GM23248 (cell line): ENCODE data around the gene CAMK2B. TPM values are rescaled to one million over a fixed set of nuclear protein-coding genes. Genes with fewer than 3 reads are reported as not detected.

ENCODE experiments used
- DNase-seq: peaks from one replicate; pipeline ENCODE4 v3.0.0-alpha.2; 2015
- H2AFZ ChIP-seq: fragments of 200-600 bp; sonication (generic); 2 replicates; pipeline ENCODE4 v1.6.1; 2016; ENCODE audit warnings: antibody characterized with exemption
- H3F3A ChIP-seq: fragments of 200-600 bp; sonication (generic); 2 replicates; pipeline ENCODE4 v1.6.1; 2016; ENCODE audit warnings: mild to moderate bottlenecking, antibody characterized with exemption, mixed run types; ENCODE audit not compliant: insufficient read depth
- H3K27ac ChIP-seq: fragments of 200-600 bp; sonication (generic); 2 replicates; pipeline ENCODE4 v1.5.1; 2016; ENCODE audit warnings: mild to moderate bottlenecking
- H3K27me3 ChIP-seq: fragments of 200-600 bp; sonication (generic); replicated peaks from 2 replicates; pipeline ENCODE4 v1.6.1; 2016; ENCODE audit warnings: mild to moderate bottlenecking; ENCODE audit not compliant: insufficient read depth
- H3K36me3 ChIP-seq: fragments of 200-600 bp; sonication (generic); 2 replicates; pipeline ENCODE4 v1.6.1; 2016; ENCODE audit warnings: low read depth, mild to moderate bottlenecking
- H3K4me1 ChIP-seq: fragments of 200-600 bp; sonication (generic); 2 replicates; pipeline ENCODE4 v1.6.1; 2016; ENCODE audit warnings: mild to moderate bottlenecking; ENCODE audit not compliant: insufficient read depth
- H3K4me2 ChIP-seq: fragments of 200-600 bp; sonication (generic); one replicate; pipeline ENCODE4 v1.6.1; 2016; ENCODE audit warnings: mild to moderate bottlenecking; ENCODE audit not compliant: unreplicated experiment
- H3K4me3 ChIP-seq: fragments of 200-600 bp; sonication (generic); 2 replicates; pipeline ENCODE4 v1.5.1; 2016; ENCODE audit warnings: mild to moderate bottlenecking
- H3K79me2 ChIP-seq: fragments of 200-600 bp; sonication (generic); 2 replicates; pipeline ENCODE4 v1.6.1; 2016; ENCODE audit warnings: mild to moderate bottlenecking; ENCODE audit not compliant: insufficient read depth
- H3K9ac ChIP-seq: fragments of 200-600 bp; sonication (generic); 2 replicates; pipeline ENCODE4 v1.6.1; 2016; ENCODE audit warnings: mild to moderate bottlenecking
- H3K9me2 ChIP-seq: fragments of 200-600 bp; sonication (generic); 2 replicates; pipeline ENCODE4 v1.6.1; 2016; ENCODE audit warnings: mixed run types, mild to moderate bottlenecking, moderate library complexity; ENCODE audit not compliant: insufficient read depth
- H3K9me3 ChIP-seq: fragments of 200-600 bp; sonication (generic); one replicate; pipeline ENCODE4 v1.6.1; 2017; ENCODE audit warnings: low read depth
- H4K20me1 ChIP-seq: fragments of 200-600 bp; sonication (generic); 2 replicates; pipeline ENCODE4 v1.6.0; 2016; ENCODE audit not compliant: insufficient read depth
- EZH2 ChIP-seq: fragments of 200-600 bp; sonication (generic); IDR thresholded peaks from 2 replicates; pipeline ENCODE4 v1.6.1; 2018; ENCODE audit warnings: antibody characterized with exemption, mild to moderate bottlenecking; ENCODE audit not compliant: insufficient read depth, poor library complexity, severe bottlenecking
- EZH2phosphoT487 ChIP-seq: fragments of 200-600 bp; sonication (generic); IDR thresholded peaks from 2 replicates; pipeline ENCODE4 v1.6.1; 2018; ENCODE audit warnings: antibody characterized with exemption, moderate library complexity, mild to moderate bottlenecking, low read depth; ENCODE audit not compliant: insufficient read depth
- WGBS, 2 experiments: methylation state at CpG; one replicate each; pipeline ENCODE4 v1.1.6; 2015 to 2017; ENCODE audit warnings: low lambda C conversion rate in 2 of 2, low coverage in 1 of 2; ENCODE audit errors: missing lambda C conversion rate in 2 of 2; 5-methylcytosine and 5-hydroxymethylcytosine counted together
- in situ Hi-C: fragments of 300-500 bp; cut with MboI; formaldehyde crosslinking; loops from 2 replicates; pipeline ENCODE4 v1.15.0; 2020
- polyA plus RNA-seq: library from polyadenylated mRNA; unstranded; fragments of >200 nt; fragmentation: Nextera tagmentation; extraction: Ambion mirVana; gene quantifications from 2 replicates; pipeline ENCODE4 v1.2.1, GENCODE V29; 2016
- total RNA-seq: library from RNA; depleted of rRNA; stranded (reverse); fragments of >200 nt; shearing (Covaris generic); gene quantifications from 2 replicates; pipeline ENCODE4 v1.2.3, GENCODE V29; 2014

CAMK2B gene
- total and polyA plus RNA-seq, 2 experiments from 2014 or later, result 0.78 to 2.5 TPM

- H3K4me1 ChIP-seq, result no peaks in the 10 kb centered on the region
- no peak for DNase-seq
- in situ Hi-C loops, result no loop called here
These were observed 40.4 kb downstream of the CAMK2B start for GRCh38 chr7:44284881-44285541.

GRCh38 chr7:44284216-44284615 lies 41.2 kb downstream of the CAMK2B start:
- WGBS, 2 experiments, result 86 to 88% methylated on average over 12 to 13 of the region's 13 CpGs
- no peaks in the 10 kb centered on the region for H3K9me2 ChIP-seq
- no peak overlapping the region for H3K27ac ChIP-seq
- no peaks in the 10 kb centered on the region for H3F3A ChIP-seq
- no peaks in the 10 kb centered on the region for H3K4me1 ChIP-seq
- H3K79me2 ChIP-seq, result no peaks in the 10 kb centered on the region
- H3K36me3 ChIP-seq, result no peaks in the 10 kb centered on the region
- H4K20me1 ChIP-seq, result no peaks in the 10 kb centered on the region
- no peak overlapping the region for H3K4me2 ChIP-seq
- H3K9ac ChIP-seq, result no peak overlapping the region
- no peak for DNase-seq
- in situ Hi-C loops, result no loop called here
- no peak overlapping the region for H3K4me3 ChIP-seq
- no peaks in the 10 kb centered on the region for H3K27me3 ChIP-seq
- no peaks in the 10 kb centered on the region for H3K9me3 ChIP-seq
- H2AFZ ChIP-seq, result no peak overlapping the region
- TF ChIP-seq EZH2 (no peak), EZH2phosphoT487 (no peak)

More at GRCh38 chr7:44284881-44285541, 40.4 kb downstream of the CAMK2B start:
- Histone ChIP-seq H3K4me2 (no peak overlapping the region), H3F3A (no peaks in the 10 kb centered on the region), H3K36me3 (no peaks in the 10 kb centered on the region), H3K27ac (no peak overlapping the region), H3K4me3 (no peak overlapping the region), H3K79me2 (no peaks in the 10 kb centered on the region), H3K9me3 (no peaks in the 10 kb centered on the region), H3K9ac (no peak overlapping the region), H3K27me3 (no peaks in the 10 kb centered on the region), H3K9me2 (no peaks in the 10 kb centered on the region), H4K20me1 (no peaks in the 10 kb centered on the region), H2AFZ (no peak overlapping the region)
- TF ChIP-seq EZH2, result no peak
- TF ChIP-seq EZH2phosphoT487, result no peak
- WGBS, 2 experiments, result 73 to 78% methylated on average over 15 to 16 of the region's 16 CpGs

- WGBS, 2 experiments, result 75% methylated on average over 15 of the region's 15 CpGs
- no peak for DNase-seq
- Histone ChIP-seq H3F3A (no peaks in the 10 kb centered on the region), H3K9me2 (no peaks in the 10 kb centered on the region), H3K4me3 (no peak overlapping the region), H4K20me1 (no peaks in the 10 kb centered on the region), H3K36me3 (no peaks in the 10 kb centered on the region), H3K27me3 (no peaks in the 10 kb centered on the region), H3K4me1 (no peaks in the 10 kb centered on the region), H3K9me3 (no peaks in the 10 kb centered on the region), H3K79me2 (no peaks in the 10 kb centered on the region), H2AFZ (no peak overlapping the region), H3K27ac (no peak overlapping the region), H3K4me2 (no peak overlapping the region), H3K9ac (no peak overlapping the region)
- no peak for TF ChIP-seq EZH2phosphoT487
- TF ChIP-seq EZH2, result no peak
- in situ Hi-C loops, result no loop called here
These were observed 41.8 kb downstream of the CAMK2B start for GRCh38 chr7:44283381-44284211.

GRCh38 chr7:44282601-44283171 lies 42.7 kb downstream of the CAMK2B start:
- Histone ChIP-seq H3K4me2 (no peak overlapping the region), H2AFZ (no peak overlapping the region), H3K79me2 (no peaks in the 10 kb centered on the region), H3K27me3 (no peaks in the 10 kb centered on the region), H3F3A (no peaks in the 10 kb centered on the region), H3K9ac (no peak overlapping the region), H3K4me1 (no peaks in the 10 kb centered on the region), H3K27ac (no peak overlapping the region), H3K9me2 (no peaks in the 10 kb centered on the region), H3K4me3 (no peak overlapping the region), H3K9me3 (no peaks in the 10 kb centered on the region), H3K36me3 (no peaks in the 10 kb centered on the region), H4K20me1 (no peaks in the 10 kb centered on the region)
- in situ Hi-C loops, result no loop called here
- no peak for DNase-seq
- TF ChIP-seq EZH2phosphoT487, result no peak
- TF ChIP-seq EZH2, result no peak
- 67 to 74% methylated on average over 9 to 10 of the region's 10 CpGs for WGBS, 2 experiments
